Measurements from ENCODE around the gene EVX2. TPM values are rescaled to one million over a fixed set of nuclear protein-coding genes. Genes with fewer than 3 reads are reported as not detected.

The EVX2 gene
- total RNA-seq, 1 donor from 2014 or later: not detected

DNA sequence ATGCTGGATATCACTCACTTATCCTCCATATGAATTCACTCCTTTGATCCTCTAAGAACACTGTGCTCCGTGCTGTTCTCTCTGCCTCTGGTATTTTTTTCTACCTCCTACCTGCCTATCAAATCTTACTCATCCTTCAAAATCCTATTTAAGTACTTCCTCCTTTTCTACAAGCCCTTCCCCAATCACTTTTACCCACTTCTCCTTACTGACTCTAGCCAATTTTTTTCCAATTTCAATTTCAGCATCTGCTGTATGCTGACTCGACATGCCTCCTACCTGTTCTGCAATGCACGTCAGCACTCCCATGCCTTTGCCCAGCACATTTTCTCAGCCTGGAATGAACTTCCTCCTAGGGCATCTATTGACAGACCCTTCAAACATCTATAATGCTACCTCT, 44.4 kb downstream of the EVX2 start:
- Histone ChIP-seq H3K27me3 (peaks cover 15% of the 10 kb centered on the region), H3K4me3 (no peak overlapping the region), H3K79me2 (ENCODE audit: low read depth) (no peaks in the 10 kb centered on the region), H3K36me3 (no peaks in the 10 kb centered on the region), H2AFZ (replicated peaks) (no peak overlapping the region), H3K4me2 (no peak overlapping the region), H3K9me3 (ENCODE audit: low read depth) (no peaks in the 10 kb centered on the region), H3K9ac (no peak overlapping the region), H3F3A (ENCODE audit: low read depth) (no peaks in the 10 kb centered on the region), H3K27ac (no peak overlapping the region), H4K20me1 (ENCODE audit: low read depth) (no peaks in the 10 kb centered on the region), H3K4me1 (no peaks in the 10 kb centered on the region)
- H3K27ac Mint-ChIP-seq: no peak overlapping the region
- no peak overlapping the region for H3K4me3 Mint-ChIP-seq
- no peaks in the 10 kb centered on the region for H3K9me3 Mint-ChIP-seq
- H3K4me1 Mint-ChIP-seq: no peaks in the 10 kb centered on the region
- no peaks in the 10 kb centered on the region for H3K36me3 Mint-ChIP-seq
- H3K27me3 Mint-ChIP-seq (ENCODE audit: insufficient read depth, low read depth): no peaks in the 10 kb centered on the region
- TF ChIP-seq EZH2phosphoT487 (IDR thresholded peaks at IDR 0.05) (no peak), EZH2 (IDR thresholded peaks at IDR 0.05) (no peak)
- TF ChIP-seq, protein P1, sequence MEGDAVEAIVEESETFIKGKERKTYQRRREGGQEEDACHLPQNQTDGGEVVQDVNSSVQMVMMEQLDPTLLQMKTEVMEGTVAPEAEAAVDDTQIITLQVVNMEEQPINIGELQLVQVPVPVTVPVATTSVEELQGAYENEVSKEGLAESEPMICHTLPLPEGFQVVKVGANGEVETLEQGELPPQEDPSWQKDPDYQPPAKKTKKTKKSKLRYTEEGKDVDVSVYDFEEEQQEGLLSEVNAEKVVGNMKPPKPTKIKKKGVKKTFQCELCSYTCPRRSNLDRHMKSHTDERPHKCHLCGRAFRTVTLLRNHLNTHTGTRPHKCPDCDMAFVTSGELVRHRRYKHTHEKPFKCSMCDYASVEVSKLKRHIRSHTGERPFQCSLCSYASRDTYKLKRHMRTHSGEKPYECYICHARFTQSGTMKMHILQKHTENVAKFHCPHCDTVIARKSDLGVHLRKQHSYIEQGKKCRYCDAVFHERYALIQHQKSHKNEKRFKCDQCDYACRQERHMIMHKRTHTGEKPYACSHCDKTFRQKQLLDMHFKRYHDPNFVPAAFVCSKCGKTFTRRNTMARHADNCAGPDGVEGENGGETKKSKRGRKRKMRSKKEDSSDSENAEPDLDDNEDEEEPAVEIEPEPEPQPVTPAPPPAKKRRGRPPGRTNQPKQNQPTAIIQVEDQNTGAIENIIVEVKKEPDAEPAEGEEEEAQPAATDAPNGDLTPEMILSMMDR (IDR thresholded peaks at IDR 0.05): no peak
- no peak for DNase-seq (ENCODE audit: low spot score)

DNA sequence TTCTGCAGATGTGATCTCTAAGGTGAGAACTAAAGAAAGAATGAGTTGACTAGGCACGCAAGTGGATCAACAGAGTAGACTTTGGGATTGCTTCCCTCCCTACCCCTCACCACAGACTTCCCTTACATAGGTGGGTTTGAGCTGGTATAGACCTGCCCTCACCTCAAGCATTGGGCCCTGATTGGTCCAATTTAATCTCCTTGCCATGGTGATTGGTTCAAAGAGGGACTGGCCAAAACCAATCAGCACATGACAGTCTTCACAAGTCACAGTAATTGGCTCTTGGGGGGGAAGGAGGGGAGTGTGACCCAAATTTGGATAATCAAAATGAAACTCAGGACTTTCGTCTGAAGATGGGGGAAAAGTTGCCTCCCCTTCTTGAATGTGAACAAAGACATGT, 45.1 kb downstream of the EVX2 start:
- no peak overlapping the region for H3K4me2 ChIP-seq
- TF ChIP-seq, protein P1 (IDR thresholded peaks at IDR 0.05): no peak
- TF ChIP-seq EZH2 (IDR thresholded peaks at IDR 0.05): no peak
- TF ChIP-seq EZH2phosphoT487 (IDR thresholded peaks at IDR 0.05): no peak
- Mint-ChIP-seq H3K27me3 (ENCODE audit: insufficient read depth, low read depth) (no peaks in the 10 kb centered on the region), H3K27ac (no peak overlapping the region), H3K4me3 (no peak overlapping the region), H3K4me1 (no peaks in the 10 kb centered on the region), H3K9me3 (no peaks in the 10 kb centered on the region), H3K36me3 (no peaks in the 10 kb centered on the region)
- H3K9ac ChIP-seq: no peak overlapping the region
- H3K9me3 ChIP-seq (ENCODE audit: low read depth): no peaks in the 10 kb centered on the region
- no peak overlapping the region for H2AFZ ChIP-seq (replicated peaks)
- no peaks in the 10 kb centered on the region for H3F3A ChIP-seq (ENCODE audit: low read depth)
- no peaks in the 10 kb centered on the region for H3K79me2 ChIP-seq (ENCODE audit: low read depth)
- DNase-seq (ENCODE audit: low spot score): no peak
- H4K20me1 ChIP-seq (ENCODE audit: low read depth): no peaks in the 10 kb centered on the region
- no peak overlapping the region for H3K27ac ChIP-seq
- peaks cover 16% of the 10 kb centered on the region for H3K27me3 ChIP-seq
- no peak overlapping the region for H3K4me3 ChIP-seq
- H3K4me1 ChIP-seq: no peaks in the 10 kb centered on the region
- H3K36me3 ChIP-seq: no peaks in the 10 kb centered on the region

DNA sequence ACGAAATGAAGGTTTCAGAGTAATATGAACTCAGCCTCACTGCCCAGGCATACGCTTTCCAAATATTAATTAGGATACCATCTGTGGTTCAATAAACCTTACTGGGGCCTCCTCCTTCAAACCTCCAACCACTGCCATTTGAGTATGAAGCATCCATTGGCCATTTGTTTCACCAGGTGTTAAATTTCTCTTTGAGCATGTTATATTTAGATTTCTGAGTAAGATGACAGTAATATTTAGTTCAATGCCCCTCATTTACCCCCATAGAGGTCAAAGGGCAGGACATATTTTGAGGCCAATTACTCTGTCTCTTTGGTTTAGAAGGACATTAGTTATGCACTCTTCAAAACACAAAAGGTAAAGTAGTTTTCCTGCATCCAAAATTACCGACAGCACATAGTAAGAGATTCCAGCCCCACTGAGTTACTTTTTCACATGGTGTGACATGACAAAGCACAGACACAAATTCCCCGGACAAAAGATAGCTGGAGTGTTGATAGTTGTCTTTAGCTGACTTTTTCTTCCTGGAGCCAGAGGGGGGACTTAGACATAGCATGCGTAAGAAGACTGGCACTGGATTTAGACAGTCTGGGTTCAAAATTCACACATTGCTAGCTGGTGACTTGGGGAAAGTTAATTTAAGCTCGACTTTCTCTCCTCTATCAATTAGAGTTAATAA, 48.6 kb downstream of the EVX2 start:
- Histone ChIP-seq H4K20me1 (ENCODE audit: low read depth) (no peaks in the 10 kb centered on the region), H3K79me2 (ENCODE audit: low read depth) (no peaks in the 10 kb centered on the region), H3K9me3 (ENCODE audit: low read depth) (no peaks in the 10 kb centered on the region), H3K4me2 (no peak overlapping the region), H3K36me3 (no peaks in the 10 kb centered on the region), H3F3A (ENCODE audit: low read depth) (no peaks in the 10 kb centered on the region), H3K4me1 (no peaks in the 10 kb centered on the region), H2AFZ (replicated peaks) (no peak overlapping the region), H3K9ac (no peak overlapping the region), H3K4me3 (no peak overlapping the region), H3K27ac (no peak overlapping the region), H3K27me3 (peaks cover 19% of the 10 kb centered on the region)
- DNase-seq (ENCODE audit: low spot score): no peak
- Mint-ChIP-seq H3K4me1 (no peaks in the 10 kb centered on the region), H3K27ac (no peak overlapping the region), H3K27me3 (ENCODE audit: insufficient read depth, low read depth) (peaks cover 4% of the 10 kb centered on the region), H3K4me3 (no peak overlapping the region), H3K9me3 (no peaks in the 10 kb centered on the region), H3K36me3 (no peaks in the 10 kb centered on the region)
- TF ChIP-seq, protein P1 (IDR thresholded peaks at IDR 0.05): no peak
- TF ChIP-seq EZH2 (IDR thresholded peaks at IDR 0.05) (no peak), EZH2phosphoT487 (IDR thresholded peaks at IDR 0.05) (no peak)

Data from neural progenitor cell (in vitro differentiated cells).